Fibroblast of skin of abdomen (primary cell): ENCODE results near the gene AMPH.
"Not testable (repeated sequence)": the region's sequence is repeated elsewhere in the genome, so short reads cannot be mapped to it uniquely, and the experiment has no call there.

Experiments used
- DNase-seq: peaks from one replicate; pipeline ENCODE4 v3.0.0-alpha.2; 2013

AMPH gene

DNA sequence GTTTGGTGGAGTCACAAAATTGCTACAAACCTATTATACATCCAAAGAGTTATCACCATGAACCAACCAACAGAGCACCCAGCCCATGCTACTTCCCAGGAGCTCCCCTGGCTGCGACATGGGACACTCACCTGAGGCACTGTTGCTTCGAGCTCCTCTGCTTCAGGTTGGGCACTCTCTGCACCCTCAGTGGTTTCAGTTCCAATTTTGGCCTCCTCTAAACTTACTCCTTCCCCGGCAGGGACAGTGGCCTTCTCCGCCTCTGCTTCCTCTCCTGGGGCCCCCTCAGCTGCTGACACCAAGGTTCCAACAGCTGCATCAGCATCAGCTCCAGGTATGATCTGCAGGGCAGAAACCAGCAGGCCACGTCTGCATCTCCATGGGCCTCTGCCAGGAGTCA lies 237.3 kb downstream of the AMPH start:
- DNase-seq = no peak

- DNase-seq = no peak
Measured at GRCh38 chr7:38391751-38392150, 239.4 kb downstream of the AMPH start.

DNA sequence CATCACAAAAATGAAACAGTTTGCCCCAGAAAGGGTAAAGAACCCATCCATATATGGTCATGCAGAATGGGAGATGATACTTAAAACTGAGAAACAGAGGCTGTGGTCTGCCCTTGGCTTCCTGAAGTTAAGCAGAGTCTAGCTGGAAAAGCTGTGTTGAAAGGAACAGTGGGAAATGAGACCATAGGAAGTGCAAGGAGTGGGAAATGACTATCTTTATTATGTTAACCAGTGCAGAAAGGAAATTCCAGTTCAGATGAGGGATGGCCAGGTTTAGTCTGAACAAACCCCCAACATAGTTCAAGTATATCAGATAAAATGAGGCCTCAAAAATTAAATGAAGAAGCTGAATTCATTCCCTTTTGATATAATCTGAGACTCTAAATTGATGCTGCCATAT lies 245.5 kb downstream of the AMPH start:
- no peak for DNase-seq

- DNase-seq = no peak
Measured at GRCh38 chr7:38383281-38383680, 247.9 kb downstream of the AMPH start.

GRCh38 chr7:38382684-38383083 lies 248.5 kb downstream of the AMPH start:
- peak; percentile 45 for DNase-seq

- no peak for DNase-seq
Measured at GRCh38 chr7:38375453-38375852, 255.7 kb downstream of the AMPH start.

GRCh38 chr7:38374507-38374906 lies 256.7 kb downstream of the AMPH start:
- no peak for DNase-seq

GRCh38 chr7:38373155-38373554 lies 258.0 kb downstream of the AMPH start:
- DNase-seq = no peak

DNA sequence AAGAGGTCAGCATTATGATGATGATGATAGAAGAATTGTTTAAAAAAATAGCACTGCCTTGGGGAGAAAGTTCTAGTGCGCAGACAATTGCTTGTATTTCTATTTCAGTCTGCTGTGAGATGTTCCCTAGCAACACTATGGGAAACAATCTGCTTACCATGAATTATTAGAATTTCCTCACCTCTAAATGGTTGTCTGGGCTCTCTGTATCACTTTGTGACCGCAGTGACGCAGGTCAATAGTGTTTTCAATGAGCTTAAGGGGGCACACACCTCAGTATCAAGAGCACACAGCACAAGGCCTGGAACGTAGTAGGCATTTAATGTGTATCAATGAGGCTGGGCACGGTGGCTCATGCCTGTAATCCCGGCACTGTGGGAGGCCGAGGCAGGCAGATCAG lies 258.9 kb downstream of the AMPH start:
- no peak for DNase-seq

DNA sequence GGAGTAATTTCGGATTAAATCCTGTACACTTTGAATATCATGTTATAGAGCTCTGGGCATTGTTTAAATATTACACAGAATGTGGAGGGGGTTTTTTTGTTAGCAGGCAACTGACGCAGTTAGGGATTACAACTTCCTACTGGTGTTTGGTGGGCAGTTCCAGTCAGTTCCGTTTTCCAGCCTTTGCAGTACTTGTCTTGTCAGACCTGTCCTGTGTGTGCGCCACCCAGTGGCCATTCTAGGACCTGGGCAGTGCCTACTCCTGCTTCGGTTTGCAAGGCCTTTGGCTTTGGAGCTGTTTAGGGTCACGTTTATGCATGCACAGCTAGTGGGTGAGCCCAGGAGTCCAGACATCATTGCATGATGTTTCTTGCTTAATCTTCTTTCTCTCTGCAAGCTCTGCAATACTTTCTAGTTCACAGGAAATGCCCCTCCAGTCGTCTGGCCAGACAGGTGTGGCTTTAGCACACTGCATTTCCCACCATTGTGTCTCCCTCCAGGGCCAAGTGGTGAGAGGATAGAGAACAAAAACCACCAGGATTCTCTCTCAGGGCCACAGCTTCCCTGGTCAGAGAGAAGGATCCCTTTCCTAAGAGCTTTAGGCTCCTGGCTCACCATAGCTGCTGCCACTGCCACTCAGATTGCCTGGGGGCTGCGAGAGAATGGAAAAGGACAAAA lies 261.2 kb downstream of the AMPH start:
- DNase-seq = peak; percentile 76

DNA sequence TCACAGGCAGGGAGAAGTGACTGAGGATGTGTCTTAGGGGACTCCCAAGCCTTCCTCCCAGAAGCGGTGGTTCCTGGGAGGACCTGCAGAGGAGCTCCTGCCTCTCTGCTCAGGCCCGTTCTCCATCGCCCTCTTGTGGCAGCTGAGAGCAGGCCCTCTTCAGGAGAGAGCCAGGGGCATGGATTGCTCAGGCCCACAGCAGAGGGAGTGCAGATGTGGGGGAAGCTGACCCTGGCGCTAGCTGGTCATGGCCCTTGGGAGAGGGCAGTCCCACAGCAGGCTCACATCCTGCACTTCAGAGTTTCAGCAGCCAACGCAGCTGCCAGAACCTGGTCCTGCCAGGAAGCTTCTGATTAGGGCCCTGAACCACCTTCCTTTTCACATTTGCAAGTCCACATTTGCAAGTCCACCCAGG lies 263.0 kb downstream of the AMPH start:
- DNase-seq = peak; percentile 74

GRCh38 chr7:38367301-38367890 lies 263.8 kb downstream of the AMPH start:
- no peak for DNase-seq

DNA sequence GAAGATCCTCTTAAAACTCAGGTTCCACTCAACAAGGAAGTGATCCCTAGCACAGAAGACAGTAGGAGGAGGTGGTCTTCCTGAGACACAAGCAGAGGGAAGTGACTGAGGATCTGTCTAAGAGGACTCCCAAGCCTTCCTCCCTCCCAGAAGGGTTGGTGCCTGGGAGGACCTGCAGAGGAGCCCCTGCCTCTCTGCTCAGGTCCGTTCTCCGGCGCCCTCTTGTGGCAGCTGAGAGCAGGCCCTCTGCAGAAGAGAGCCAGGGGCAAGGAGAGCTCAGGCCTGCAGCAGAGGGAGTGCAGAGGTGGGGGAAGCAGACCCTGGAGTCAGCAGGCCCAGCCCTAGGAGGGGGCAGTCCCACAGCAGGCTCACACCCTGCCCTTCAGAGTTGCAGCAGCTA lies 267.8 kb downstream of the AMPH start:
- DNase-seq = not testable (repeated sequence)

GRCh38 chr7:38362611-38363237 lies 268.4 kb downstream of the AMPH start:
- DNase-seq = not testable (repeated sequence)

- no peak for DNase-seq
Measured at GRCh38 chr7:38360776-38361175, 270.4 kb downstream of the AMPH start.

GRCh38 chr7:38359071-38359601 lies 272.0 kb downstream of the AMPH start:
- DNase-seq = not testable (repeated sequence)

GRCh38 chr7:38358273-38358831 lies 272.8 kb downstream of the AMPH start:
- not testable (repeated sequence) for DNase-seq

DNA sequence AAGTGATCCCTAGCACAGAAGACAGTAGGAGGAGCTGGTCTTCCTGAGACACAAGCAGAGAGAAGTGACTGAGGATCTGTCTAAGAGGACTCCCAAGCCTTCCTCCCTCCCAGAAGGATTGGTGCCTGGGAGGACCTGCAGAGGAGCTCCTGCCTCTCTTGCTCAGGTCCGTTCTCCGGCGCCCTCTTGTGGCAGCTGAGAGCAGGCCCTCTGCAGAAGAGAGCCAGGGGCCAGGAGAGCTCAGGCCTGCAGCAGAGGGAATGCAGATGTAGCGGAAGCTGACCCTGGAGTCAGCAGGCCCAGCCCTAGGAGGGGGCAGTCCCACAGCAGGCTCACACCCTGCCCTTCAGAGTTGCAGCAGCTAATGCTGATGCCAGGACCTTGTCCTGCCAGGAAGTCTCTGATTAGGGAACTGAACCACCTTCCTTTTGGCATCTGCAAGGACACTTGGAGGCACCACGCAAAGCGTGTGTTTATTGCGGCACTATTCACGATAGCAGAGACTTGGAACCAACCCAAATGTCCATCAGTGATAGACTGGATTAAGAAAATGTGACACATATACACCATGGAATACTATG lies 276.8 kb downstream of the AMPH start:
- not testable (repeated sequence) for DNase-seq

DNA sequence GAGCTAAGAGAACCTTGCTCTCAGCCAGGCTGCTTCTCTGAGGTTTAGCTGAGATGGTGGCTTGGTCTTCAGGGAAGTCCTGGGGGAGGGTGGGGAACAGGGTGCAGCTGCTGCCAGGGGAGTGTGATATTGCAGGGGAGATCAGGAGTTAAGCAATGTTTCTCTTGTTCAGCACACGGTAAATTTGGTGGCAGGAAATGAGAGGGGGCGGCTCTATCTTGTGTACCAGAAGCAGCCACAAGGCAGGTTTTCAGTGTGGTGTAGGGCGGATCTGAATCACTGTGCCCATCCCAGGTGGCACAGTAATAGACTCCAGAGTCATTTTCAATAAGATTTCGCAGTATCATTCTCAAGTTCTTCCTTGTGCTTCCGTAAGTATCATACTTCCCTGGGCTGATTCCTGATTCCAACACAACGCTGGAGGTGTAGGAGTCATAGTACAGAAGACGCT lies 277.7 kb downstream of the AMPH start:
- DNase-seq = not testable (repeated sequence)

DNA sequence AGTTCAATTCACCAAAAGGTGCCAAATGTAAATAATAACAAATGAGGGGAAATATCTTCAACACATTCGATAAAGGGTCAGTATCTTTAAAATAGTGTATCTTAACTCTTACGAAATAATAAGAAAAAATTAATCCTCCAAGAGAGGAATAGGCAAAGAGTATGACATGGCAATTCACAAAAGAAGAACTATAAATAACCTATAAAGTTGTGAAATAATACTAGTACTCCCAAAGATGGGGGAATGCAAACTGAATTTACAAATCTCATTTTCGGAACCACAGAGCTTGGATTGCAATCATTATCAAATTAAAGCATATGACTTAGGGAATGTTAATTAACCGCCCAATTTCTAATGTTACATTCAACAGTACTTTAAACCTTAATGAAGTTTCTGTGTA lies 279.6 kb downstream of the AMPH start:
- DNase-seq = no peak

DNA sequence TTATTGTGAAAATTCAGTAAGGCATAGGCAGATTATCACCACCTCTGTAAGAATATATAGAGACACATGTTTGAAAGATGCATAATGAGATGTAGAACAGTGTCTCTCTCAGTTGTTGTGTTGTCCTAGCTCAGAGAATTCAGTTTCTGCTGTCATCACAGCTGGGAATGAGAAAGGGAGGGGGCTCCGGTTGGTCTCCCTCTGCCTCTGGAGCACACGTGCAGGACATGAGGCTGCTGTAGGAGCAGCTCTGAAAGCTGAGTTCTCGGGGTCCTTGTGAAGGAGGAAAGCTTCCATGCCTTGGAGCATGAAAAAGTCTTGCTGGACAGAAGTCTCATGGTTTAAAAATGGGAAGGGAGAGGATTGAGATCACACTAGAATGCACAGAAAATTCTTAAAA lies 280.4 kb downstream of the AMPH start:
- not testable (repeated sequence) for DNase-seq

GRCh38 chr7:38349869-38350583 lies 281.1 kb downstream of the AMPH start:
- DNase-seq = not testable (repeated sequence)
